ENCODE measurements around the gene ASH1L.
"Not testable (repeated sequence)": the region's sequence is repeated elsewhere in the genome, so short reads cannot be mapped to it uniquely, and the experiment has no call there.

DNA sequence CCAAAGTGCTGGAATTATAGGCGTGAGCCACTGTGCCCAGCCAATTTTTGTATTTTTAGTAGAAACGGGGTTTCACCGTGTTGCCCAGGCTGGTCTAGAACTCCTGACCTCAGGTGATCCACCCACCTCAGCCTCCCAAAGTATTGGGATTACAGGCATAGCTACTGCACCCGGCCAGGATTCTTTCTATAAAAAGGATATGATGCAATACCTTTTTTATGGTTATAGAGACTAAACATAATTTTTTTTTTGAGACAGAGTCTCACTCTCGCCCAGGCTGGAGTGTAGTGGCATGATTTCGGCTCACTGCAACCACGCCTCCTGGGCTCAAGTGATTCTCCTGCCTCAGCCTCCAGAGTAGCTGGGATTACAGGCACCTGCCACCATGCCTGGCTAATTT lies 233.7 kb downstream of the ASH1L start:
- TF ChIP-seq, protein P1, sequence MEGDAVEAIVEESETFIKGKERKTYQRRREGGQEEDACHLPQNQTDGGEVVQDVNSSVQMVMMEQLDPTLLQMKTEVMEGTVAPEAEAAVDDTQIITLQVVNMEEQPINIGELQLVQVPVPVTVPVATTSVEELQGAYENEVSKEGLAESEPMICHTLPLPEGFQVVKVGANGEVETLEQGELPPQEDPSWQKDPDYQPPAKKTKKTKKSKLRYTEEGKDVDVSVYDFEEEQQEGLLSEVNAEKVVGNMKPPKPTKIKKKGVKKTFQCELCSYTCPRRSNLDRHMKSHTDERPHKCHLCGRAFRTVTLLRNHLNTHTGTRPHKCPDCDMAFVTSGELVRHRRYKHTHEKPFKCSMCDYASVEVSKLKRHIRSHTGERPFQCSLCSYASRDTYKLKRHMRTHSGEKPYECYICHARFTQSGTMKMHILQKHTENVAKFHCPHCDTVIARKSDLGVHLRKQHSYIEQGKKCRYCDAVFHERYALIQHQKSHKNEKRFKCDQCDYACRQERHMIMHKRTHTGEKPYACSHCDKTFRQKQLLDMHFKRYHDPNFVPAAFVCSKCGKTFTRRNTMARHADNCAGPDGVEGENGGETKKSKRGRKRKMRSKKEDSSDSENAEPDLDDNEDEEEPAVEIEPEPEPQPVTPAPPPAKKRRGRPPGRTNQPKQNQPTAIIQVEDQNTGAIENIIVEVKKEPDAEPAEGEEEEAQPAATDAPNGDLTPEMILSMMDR (IDR thresholded peaks at IDR 0.05), result not testable (repeated sequence)
- TF ChIP-seq, protein P2, sequence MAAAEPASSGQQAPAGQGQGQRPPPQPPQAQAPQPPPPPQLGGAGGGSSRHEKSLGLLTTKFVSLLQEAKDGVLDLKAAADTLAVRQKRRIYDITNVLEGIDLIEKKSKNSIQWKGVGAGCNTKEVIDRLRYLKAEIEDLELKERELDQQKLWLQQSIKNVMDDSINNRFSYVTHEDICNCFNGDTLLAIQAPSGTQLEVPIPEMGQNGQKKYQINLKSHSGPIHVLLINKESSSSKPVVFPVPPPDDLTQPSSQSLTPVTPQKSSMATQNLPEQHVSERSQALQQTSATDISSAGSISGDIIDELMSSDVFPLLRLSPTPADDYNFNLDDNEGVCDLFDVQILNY (CRISPR knock-in tag; IDR thresholded peaks at IDR 0.05), result not testable (repeated sequence)
- TF ChIP-seq TEAD4, GABPB1 (CRISPR knock-in tag; IDR thresholded peaks at IDR 0.05): not testable (repeated sequence)

Data from WTC11 (cell line).